PC-3 (cell line): ENCODE measurements around the gene SMOC2.
"Not testable (repeated sequence)": the region's sequence is repeated elsewhere in the genome, so short reads cannot be mapped to it uniquely, and the experiment has no call there.

Experiments
- EZH2 ChIP-seq: fragments of 300-600 bp; sonication (generic); IDR thresholded peaks from one replicate; pipeline ENCODE4 v1.6.1; 2017; ENCODE audit warnings: antibody characterized with exemption, mild to moderate bottlenecking, low read length; ENCODE audit not compliant: unreplicated experiment
- TF ChIP-seq, protein P1 (sequence below): fragments of 300-600 bp; sonication (generic); conservative IDR thresholded peaks from 2 replicates; pipeline ENCODE4 v1.5.1; 2017; ENCODE audit warnings: antibody characterized with exemption, low read depth, mild to moderate bottlenecking, low read length

DNA sequence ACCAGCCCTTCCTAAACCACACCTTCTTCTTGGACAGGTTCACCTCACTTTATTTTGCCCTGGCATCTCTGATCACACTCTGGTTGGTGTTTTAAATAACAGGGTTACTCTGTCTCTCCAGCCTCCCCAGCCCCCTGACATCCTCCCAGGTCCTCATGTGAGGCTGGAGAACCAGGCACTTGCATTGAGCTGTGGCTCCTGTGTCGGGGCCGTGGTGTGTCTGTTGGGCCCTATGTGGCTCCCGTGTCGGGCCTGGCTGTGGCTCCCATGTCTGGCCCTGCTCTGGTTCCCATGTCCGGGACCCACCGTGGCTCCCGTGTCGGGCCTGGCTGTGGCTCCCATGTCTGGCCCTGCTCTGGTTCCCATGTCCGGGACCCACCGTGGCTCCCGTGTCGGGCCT, 170.0 kb downstream of the SMOC2 start:
- TF ChIP-seq, protein P1, sequence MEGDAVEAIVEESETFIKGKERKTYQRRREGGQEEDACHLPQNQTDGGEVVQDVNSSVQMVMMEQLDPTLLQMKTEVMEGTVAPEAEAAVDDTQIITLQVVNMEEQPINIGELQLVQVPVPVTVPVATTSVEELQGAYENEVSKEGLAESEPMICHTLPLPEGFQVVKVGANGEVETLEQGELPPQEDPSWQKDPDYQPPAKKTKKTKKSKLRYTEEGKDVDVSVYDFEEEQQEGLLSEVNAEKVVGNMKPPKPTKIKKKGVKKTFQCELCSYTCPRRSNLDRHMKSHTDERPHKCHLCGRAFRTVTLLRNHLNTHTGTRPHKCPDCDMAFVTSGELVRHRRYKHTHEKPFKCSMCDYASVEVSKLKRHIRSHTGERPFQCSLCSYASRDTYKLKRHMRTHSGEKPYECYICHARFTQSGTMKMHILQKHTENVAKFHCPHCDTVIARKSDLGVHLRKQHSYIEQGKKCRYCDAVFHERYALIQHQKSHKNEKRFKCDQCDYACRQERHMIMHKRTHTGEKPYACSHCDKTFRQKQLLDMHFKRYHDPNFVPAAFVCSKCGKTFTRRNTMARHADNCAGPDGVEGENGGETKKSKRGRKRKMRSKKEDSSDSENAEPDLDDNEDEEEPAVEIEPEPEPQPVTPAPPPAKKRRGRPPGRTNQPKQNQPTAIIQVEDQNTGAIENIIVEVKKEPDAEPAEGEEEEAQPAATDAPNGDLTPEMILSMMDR = not testable (repeated sequence)
- TF ChIP-seq EZH2 = not testable (repeated sequence)
